ENCODE data around the gene GGT1.
"Not testable (repeated sequence)": the region's sequence is repeated elsewhere in the genome, so short reads cannot be mapped to it uniquely, and the experiment has no call there.

GGT1 gene

DNA sequence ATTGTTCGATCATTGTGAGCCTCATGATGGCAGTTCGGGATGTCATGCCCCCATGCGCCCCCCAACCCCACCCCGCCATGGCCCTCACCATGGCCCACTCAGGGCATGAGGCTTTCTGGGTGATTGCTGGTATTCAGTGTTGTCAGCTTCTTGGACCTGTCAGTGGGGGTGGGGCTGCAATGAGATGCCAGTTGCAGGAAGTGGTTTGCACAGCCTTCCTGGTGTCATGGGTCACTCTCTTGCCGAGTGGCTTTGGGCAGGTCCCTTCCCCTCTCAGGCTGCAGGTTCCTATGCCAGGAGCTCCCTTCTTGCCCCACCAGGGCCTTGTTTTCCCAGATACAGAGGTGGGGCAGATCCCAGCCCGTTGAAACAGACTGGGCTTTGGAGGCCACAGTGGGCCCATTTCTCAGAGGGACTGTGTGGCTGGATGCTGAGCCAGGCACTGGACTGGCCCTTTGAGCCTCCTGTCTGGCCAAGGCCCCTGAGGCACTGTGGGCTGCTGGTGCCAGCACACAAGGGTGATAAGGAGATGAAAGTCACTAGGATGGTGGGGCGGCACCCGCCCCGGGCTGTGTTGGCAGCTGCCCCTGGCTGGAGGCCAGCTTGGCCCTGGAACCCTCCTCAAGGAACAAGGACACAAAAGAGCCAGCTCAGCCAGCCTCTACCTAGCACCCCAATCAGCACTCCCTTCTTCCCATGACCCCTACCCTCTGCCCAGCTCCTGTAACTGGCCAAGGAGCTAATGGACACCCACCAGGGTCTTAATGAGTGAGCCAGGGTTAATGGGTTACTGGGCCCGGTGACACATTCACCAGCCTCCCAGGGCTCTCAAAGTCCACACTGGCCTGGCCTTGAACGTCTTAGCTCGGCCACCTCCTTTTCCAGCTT is 1.5 kb upstream of the GGT1 start:
- Histone ChIP-seq H3K36me3 (ENCODE audit: low read depth) (no peaks in the 10 kb centered on the region), H3K27me3 (ENCODE audit: insufficient read depth, poor library complexity, severe bottlenecking) (no peaks in the 10 kb centered on the region), H3K9me3 (ENCODE audit: severe bottlenecking) (no peaks in the 10 kb centered on the region), H3K4me1 (ENCODE audit: insufficient read depth, poor library complexity, severe bottlenecking) (no peaks in the 10 kb centered on the region), H3K4me3 (ENCODE audit: severe bottlenecking) (no peak overlapping the region), H3K27ac (ENCODE audit: poor library complexity, severe bottlenecking) (no peak overlapping the region)
- TF ChIP-seq, protein P1, sequence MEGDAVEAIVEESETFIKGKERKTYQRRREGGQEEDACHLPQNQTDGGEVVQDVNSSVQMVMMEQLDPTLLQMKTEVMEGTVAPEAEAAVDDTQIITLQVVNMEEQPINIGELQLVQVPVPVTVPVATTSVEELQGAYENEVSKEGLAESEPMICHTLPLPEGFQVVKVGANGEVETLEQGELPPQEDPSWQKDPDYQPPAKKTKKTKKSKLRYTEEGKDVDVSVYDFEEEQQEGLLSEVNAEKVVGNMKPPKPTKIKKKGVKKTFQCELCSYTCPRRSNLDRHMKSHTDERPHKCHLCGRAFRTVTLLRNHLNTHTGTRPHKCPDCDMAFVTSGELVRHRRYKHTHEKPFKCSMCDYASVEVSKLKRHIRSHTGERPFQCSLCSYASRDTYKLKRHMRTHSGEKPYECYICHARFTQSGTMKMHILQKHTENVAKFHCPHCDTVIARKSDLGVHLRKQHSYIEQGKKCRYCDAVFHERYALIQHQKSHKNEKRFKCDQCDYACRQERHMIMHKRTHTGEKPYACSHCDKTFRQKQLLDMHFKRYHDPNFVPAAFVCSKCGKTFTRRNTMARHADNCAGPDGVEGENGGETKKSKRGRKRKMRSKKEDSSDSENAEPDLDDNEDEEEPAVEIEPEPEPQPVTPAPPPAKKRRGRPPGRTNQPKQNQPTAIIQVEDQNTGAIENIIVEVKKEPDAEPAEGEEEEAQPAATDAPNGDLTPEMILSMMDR (IDR thresholded peaks at IDR 0.05; ENCODE audit: poor library complexity, severe bottlenecking): no peak
- no peak for DNase-seq (ENCODE audit: low spot score)
- ATAC-seq (ENCODE audit: low read depth): no peak

DNA sequence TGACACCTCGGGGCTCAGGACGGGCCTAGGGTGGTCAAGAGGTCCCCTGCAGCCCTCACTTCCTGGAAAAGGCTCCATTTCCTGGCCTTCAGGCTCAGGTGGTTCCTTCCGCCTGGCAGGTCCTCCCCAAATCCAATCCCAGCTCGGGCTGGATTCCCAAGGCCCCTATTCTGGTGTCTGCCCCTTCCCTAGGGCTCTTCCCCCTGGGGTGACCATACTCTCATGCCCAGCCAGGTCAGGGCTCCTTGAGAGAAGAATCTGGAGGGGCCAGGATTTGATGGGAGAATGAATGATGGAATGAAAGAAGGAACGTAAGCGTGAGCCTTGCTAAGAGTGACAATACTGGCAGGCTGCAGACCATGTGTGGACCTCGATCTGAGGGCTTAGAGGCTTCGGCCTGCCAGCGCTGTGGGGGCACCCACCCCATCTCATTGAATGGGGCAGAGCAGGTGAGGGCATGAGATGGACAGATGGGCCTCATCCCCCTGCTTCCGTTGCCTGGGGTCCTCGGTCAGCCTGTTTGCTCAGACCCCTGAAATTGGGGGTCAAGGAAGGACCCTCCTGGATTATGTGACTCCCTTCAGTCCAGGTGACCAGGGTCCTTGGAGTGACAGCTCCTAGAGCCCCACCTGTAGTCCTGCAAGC is 766 bp upstream of the GGT1 start:
- not testable (repeated sequence) for H3K36me3 ChIP-seq (ENCODE audit: low read depth); H3K27me3 ChIP-seq (ENCODE audit: insufficient read depth, poor library complexity, severe bottlenecking); H3K9me3 ChIP-seq (ENCODE audit: severe bottlenecking); H3K27ac ChIP-seq (ENCODE audit: poor library complexity, severe bottlenecking); ATAC-seq (ENCODE audit: low read depth); DNase-seq (ENCODE audit: low spot score); H3K4me3 ChIP-seq (ENCODE audit: severe bottlenecking); H3K4me1 ChIP-seq (ENCODE audit: insufficient read depth, poor library complexity, severe bottlenecking)

DNA sequence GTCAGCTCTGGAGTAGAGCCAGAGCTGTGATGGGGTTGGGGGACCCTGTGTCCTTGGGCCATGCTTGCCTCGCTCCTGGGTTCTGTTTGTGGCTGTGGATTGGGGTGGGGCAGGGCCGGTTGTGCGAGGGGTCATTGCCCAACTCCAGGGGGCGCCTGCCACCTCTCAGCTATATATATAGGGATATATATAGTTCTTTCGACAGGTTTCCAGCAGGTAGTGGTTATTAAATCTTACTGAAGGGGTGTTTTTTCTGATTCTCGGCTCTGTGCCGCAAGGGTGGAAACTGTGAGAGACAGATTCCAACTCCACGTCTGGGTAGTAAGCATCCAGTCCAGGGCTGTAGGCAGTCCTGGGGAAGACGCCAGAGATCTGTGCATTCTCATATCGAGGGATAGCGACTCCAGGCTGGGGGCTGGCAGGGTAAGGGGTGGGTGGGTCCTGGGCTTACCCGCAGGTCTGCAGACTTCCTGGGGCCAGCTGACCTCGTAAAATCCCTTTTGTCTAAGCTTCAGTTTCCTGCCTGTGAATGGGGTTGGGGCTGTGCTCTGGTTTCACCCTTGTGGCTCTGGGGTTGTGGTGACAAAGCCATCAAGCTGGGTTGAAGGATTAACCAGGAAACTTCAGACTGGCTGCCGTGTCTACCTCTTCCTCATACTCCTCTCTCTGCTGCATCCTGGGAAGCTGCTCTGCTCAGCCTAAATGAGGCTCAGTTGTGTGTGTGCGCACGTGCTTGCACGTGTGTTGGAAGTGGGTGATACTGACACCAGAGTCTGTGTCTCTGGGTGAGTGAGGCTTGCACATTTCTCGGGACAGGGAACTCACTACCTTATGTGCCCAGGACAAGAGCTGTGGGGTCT is 1.0 kb downstream of the GGT1 start:
- H3K27ac ChIP-seq (ENCODE audit: poor library complexity, severe bottlenecking); DNase-seq (ENCODE audit: low spot score); H3K27me3 ChIP-seq (ENCODE audit: insufficient read depth, poor library complexity, severe bottlenecking); H3K4me1 ChIP-seq (ENCODE audit: insufficient read depth, poor library complexity, severe bottlenecking); H3K4me3 ChIP-seq (ENCODE audit: severe bottlenecking); H3K9me3 ChIP-seq (ENCODE audit: severe bottlenecking); H3K36me3 ChIP-seq (ENCODE audit: low read depth): not testable (repeated sequence)
- ATAC-seq (ENCODE audit: low read depth): peak; percentile 24; the same call in 2 of the 3 replicates

DNA sequence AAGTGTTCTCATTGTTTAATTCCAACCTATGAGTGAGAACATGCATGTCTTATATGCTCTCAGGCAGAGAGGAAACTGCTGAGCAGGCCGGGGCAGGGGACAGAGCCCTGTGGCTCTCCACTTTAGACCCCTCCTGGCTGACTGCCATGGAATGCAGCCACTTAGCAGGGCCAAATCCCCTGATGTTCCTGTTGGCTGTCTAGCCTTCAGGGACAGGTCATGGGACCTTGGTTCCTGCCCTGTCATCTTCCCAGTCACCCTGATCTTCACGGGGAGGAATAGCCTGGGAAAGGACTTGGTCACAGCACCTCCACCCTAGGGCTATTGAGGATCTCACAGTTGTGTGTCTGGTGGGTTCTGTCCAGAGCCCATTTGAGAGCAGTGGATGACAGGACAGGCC is 3.3 kb downstream of the GGT1 start:
- not testable (repeated sequence) for H3K27me3 ChIP-seq (ENCODE audit: insufficient read depth, poor library complexity, severe bottlenecking); H3K27ac ChIP-seq (ENCODE audit: poor library complexity, severe bottlenecking); H3K4me3 ChIP-seq (ENCODE audit: severe bottlenecking); ATAC-seq (ENCODE audit: low read depth); H3K9me3 ChIP-seq (ENCODE audit: severe bottlenecking); H3K4me1 ChIP-seq (ENCODE audit: insufficient read depth, poor library complexity, severe bottlenecking); H3K36me3 ChIP-seq (ENCODE audit: low read depth); DNase-seq (ENCODE audit: low spot score)

DNA sequence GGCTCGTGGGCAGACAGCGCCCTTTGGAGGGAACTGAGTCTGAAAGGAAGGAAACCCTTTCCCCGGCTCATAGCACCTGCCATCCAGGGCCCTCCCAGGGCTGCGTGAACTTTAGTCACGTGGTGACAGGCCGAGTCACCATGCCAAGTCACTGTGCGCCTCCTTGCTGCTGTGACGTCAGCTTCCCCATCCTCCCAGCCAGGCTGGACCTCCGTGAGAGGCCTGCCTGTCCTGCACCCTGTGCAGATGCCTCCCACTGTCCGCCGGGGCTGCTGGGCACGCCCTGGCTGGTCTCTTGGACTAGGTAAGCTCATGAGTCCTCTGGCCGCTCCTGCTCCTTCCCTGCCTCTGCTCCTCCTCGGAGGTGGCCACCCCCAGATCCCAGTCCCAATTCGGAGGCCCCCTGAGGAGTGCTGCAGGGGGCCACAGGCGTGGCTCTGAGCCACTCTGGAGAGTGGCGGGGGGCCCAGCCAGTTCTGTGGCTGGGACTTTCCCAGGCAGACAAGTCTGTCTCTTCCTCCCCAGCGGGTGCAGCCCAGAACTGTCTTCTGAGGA is 4.5 kb downstream of the GGT1 start:
- H3K27ac ChIP-seq (ENCODE audit: poor library complexity, severe bottlenecking); H3K4me3 ChIP-seq (ENCODE audit: severe bottlenecking); H3K36me3 ChIP-seq (ENCODE audit: low read depth); H3K4me1 ChIP-seq (ENCODE audit: insufficient read depth, poor library complexity, severe bottlenecking); DNase-seq (ENCODE audit: low spot score); H3K9me3 ChIP-seq (ENCODE audit: severe bottlenecking); H3K27me3 ChIP-seq (ENCODE audit: insufficient read depth, poor library complexity, severe bottlenecking): not testable (repeated sequence)
- ATAC-seq (ENCODE audit: low read depth): peak; percentile 32; the same call in 1 of the 3 replicates

DNA sequence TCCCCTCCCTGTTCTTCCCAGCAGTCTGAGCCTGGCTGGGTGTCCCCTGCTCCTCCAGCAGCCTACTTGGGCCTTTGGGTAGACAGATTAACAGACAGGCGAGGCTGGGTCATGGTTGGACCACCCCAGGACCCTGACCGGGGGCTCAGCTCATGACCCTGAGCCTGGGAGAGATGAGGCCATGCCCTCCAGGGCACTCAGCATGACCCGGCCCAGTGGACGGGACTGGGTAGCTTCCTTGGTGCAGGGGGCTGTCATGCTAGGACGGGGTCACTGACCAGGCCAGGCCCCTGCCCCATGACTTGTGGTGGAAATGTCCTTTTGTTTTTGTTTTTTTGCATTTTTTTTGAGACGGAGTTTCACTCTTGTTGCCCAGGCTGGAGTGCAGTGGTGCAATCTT is 5.3 kb downstream of the GGT1 start:
- ATAC-seq (ENCODE audit: low read depth); H3K4me1 ChIP-seq (ENCODE audit: insufficient read depth, poor library complexity, severe bottlenecking); H3K27ac ChIP-seq (ENCODE audit: poor library complexity, severe bottlenecking); H3K27me3 ChIP-seq (ENCODE audit: insufficient read depth, poor library complexity, severe bottlenecking); DNase-seq (ENCODE audit: low spot score); H3K36me3 ChIP-seq (ENCODE audit: low read depth); H3K9me3 ChIP-seq (ENCODE audit: severe bottlenecking); H3K4me3 ChIP-seq (ENCODE audit: severe bottlenecking): not testable (repeated sequence)

DNA sequence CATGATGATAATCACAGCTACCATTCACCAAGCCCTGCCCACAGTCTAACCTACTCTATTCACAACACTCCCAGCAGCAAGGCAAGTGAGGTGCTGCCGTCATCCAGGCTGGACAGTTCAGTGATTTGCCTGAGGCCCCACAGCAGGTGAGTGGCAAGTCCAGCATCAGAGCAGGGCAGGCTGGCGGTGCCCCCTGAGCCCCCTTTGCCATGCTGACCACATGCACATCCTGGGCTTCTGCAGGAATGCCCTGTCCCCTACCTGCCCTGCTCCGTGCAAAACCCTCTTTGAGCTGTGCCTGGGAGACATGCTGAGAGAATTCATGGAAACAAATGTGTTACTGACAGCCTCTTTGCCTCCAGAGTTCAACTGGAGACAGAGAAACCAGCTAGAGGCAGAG is 6.9 kb downstream of the GGT1 start:
- not testable (repeated sequence) for ATAC-seq (ENCODE audit: low read depth); DNase-seq (ENCODE audit: low spot score); H3K9me3 ChIP-seq (ENCODE audit: severe bottlenecking); H3K27me3 ChIP-seq (ENCODE audit: insufficient read depth, poor library complexity, severe bottlenecking); H3K27ac ChIP-seq (ENCODE audit: poor library complexity, severe bottlenecking); H3K36me3 ChIP-seq (ENCODE audit: low read depth); H3K4me3 ChIP-seq (ENCODE audit: severe bottlenecking); H3K4me1 ChIP-seq (ENCODE audit: insufficient read depth, poor library complexity, severe bottlenecking)

DNA sequence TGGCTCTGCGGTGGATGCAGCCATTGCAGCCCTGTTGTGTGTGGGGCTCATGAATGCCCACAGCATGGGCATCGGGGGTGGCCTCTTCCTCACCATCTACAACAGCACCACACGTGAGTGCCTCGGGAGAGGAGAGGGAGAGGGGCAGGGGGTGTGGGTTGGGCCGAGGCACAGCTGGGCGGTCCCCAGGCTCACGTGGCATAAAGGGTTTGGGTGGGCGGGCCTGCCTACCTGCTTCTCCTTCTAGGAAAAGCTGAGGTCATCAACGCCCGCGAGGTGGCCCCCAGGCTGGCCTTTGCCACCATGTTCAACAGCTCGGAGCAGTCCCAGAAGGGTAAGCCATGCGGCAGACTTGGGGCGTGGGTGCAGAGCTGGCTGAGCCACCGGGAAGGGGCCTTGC is 11.8 kb downstream of the GGT1 start:
- DNase-seq (ENCODE audit: low spot score); H3K4me3 ChIP-seq (ENCODE audit: severe bottlenecking); H3K9me3 ChIP-seq (ENCODE audit: severe bottlenecking): not testable (repeated sequence)

DNA sequence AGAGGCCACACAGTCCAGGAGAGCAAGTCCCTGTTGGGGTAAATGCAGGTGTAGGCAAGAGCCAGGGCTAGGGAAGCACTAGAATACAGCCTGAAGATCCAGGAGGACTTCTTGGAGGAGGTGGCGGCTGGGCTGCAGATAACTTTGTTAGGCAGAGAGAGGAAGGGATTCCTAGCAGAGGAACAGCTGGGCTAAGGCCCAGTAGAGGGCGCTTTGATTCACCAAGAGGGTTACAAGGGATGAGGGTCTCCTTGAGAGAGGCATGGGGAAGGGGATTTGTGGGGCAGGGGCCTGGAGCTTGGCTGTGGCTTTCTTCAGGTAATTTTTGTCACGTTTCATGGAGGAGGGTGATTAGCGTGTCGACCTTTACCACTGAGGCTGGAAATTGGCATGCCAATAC is 18.3 kb downstream of the GGT1 start:
- not testable (repeated sequence) for DNase-seq (ENCODE audit: low spot score)

More for the DNA sequence above, 11.8 kb downstream of the GGT1 start:
- not testable (repeated sequence) for ATAC-seq (ENCODE audit: low read depth); H3K27me3 ChIP-seq (ENCODE audit: insufficient read depth, poor library complexity, severe bottlenecking); H3K4me1 ChIP-seq (ENCODE audit: insufficient read depth, poor library complexity, severe bottlenecking); H3K27ac ChIP-seq (ENCODE audit: poor library complexity, severe bottlenecking); H3K36me3 ChIP-seq (ENCODE audit: low read depth)

DNA sequence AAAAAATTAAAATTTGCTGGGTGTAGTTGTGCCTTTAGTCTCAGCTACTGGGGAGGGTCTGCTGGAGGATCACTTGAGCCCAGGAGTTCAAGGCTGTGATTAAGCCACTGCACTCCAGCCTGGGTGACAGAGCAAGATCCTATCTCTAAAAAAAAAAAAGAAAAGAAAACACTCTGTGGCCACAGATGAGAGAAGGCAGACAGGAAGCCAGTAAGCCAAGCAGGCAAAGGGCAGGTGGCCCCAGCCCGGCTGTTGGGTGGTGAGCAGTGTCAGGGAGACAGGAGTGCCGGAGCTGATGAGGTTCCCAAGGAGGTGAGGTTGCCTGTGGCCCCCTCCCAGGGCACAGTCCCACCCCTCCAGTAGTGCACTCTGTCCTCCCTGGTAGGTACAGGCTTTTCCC is 19.6 kb downstream of the GGT1 start:
- not testable (repeated sequence) for ATAC-seq (ENCODE audit: low read depth); H3K4me3 ChIP-seq (ENCODE audit: severe bottlenecking); H3K27me3 ChIP-seq (ENCODE audit: insufficient read depth, poor library complexity, severe bottlenecking); DNase-seq (ENCODE audit: low spot score); H3K36me3 ChIP-seq (ENCODE audit: low read depth); H3K9me3 ChIP-seq (ENCODE audit: severe bottlenecking); H3K4me1 ChIP-seq (ENCODE audit: insufficient read depth, poor library complexity, severe bottlenecking); H3K27ac ChIP-seq (ENCODE audit: poor library complexity, severe bottlenecking)

More for the DNA sequence above, 18.3 kb downstream of the GGT1 start:
- H3K4me1 ChIP-seq (ENCODE audit: insufficient read depth, poor library complexity, severe bottlenecking); H3K9me3 ChIP-seq (ENCODE audit: severe bottlenecking); H3K27me3 ChIP-seq (ENCODE audit: insufficient read depth, poor library complexity, severe bottlenecking); H3K4me3 ChIP-seq (ENCODE audit: severe bottlenecking); H3K36me3 ChIP-seq (ENCODE audit: low read depth); ATAC-seq (ENCODE audit: low read depth); H3K27ac ChIP-seq (ENCODE audit: poor library complexity, severe bottlenecking): not testable (repeated sequence)

All from RWPE2 (cell line).